C4-2B (cell line): ENCODE data around the gene PBRM1.

ENCODE experiments used
- CTCF ChIP-seq: fragments of 450-650 bp; conservative IDR thresholded peaks from 2 replicates; pipeline ENCODE4 v1.5.1; 2017; ENCODE audit warnings: mild to moderate bottlenecking
- ZFX ChIP-seq: fragments of 450-650 bp; IDR thresholded peaks from 2 replicates; pipeline ENCODE4 v1.6.1; 2017

- TF ChIP-seq CTCF, result no peak
- TF ChIP-seq ZFX, result no peak
These were observed 187.3 kb downstream of the PBRM1 start for GRCh38 chr3:52498137-52499054.
